ENCODE data around the gene TRPM4.
"Not testable (repeated sequence)": the region's sequence is repeated elsewhere in the genome, so short reads cannot be mapped to it uniquely, and the experiment has no call there.

The TRPM4 gene
- long read RNA-seq, donor 1, full-length matches to known transcripts, result 4 of 49 reads
- long read RNA-seq, donor 1, partial matches to known transcripts, result 40 of 49 reads
- long read RNA-seq, donor 1, other reads (novel, unspliced or antisense), result 5 of 49 reads
- long read RNA-seq, donor 2, full-length matches to known transcripts, result 2 of 2 reads
- long read RNA-seq, donor 2, partial matches to known transcripts, result 0 of 2 reads
- long read RNA-seq, donor 2, other reads (novel, unspliced or antisense), result 0 of 2 reads
- long read RNA-seq, donor 3, result 0 reads
- long read RNA-seq, donor 4, full-length matches to known transcripts, result 2 of 53 reads
- long read RNA-seq, donor 4, partial matches to known transcripts, result 39 of 53 reads
- long read RNA-seq, donor 4, other reads (novel, unspliced or antisense), result 12 of 53 reads
- long read RNA-seq, donor 5, partial matches to known transcripts, result 5 of 6 reads
- long read RNA-seq, donor 5, other reads (novel, unspliced or antisense), result 0 of 6 reads
- long read RNA-seq, donor 6, partial matches to known transcripts, result 0 of 3 reads
- long read RNA-seq, donor 6, other reads (novel, unspliced or antisense), result 0 of 3 reads
- long read RNA-seq, donor 7, full-length matches to known transcripts, result 4 of 176 reads
- long read RNA-seq, donor 7, partial matches to known transcripts, result 138 of 176 reads
- long read RNA-seq, donor 7, other reads (novel, unspliced or antisense), result 34 of 176 reads
- long read RNA-seq, donor 8, partial matches to known transcripts, result 59 of 87 reads
- long read RNA-seq, donor 8, other reads (novel, unspliced or antisense), result 28 of 87 reads

GRCh38 chr19:49157445-49158224 is at the start of gene TRPM4:
TSS of gene TRPM4 (plus strand) at chr19:49157792. CDS start at chr19:49157867, 75 bp downstream.
- peak; percentile 76 for DNase-seq

GRCh38 chr19:49109051-49109450 is 48.5 kb upstream of the TRPM4 start:
- DNase-seq, result no peak

DNA sequence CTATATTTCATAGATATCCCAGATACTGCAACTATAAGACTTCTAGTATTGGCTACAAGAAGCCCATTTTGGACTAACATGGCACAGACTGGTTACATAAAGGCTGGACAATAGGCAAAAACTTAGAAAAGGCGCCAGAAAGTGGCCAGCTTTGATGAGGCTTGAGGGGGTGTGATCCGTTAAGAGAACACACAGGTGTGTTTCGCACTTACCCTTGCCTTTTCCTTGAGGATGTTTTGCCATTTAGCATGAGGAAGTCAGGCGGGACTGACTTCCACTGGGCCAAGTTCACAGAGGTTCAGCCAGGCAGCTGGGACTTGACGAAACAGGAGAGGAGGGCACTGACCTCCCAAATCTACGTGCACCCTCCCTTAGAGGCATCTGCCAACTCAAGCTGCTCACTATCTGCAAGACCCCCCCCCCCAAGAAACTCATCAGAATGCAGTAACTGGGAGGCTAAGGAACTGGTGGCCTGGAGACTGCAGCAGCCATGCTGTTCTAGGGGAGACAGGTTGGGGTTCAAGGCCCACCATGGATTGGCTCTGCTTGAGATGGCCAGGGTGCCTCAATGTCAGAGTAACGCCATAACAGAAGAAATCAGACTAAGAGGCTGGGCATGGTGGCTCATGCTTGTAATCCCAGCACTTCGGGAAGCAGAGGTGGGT is 47.9 kb upstream of the TRPM4 start:
- DNase-seq, result no peak

GRCh38 chr19:49110567-49110966 is 47.0 kb upstream of the TRPM4 start:
- no peak for DNase-seq

GRCh38 chr19:49111218-49111998 is 46.2 kb upstream of the TRPM4 start:
- DNase-seq, result no peak

GRCh38 chr19:49113762-49114629 is 43.6 kb upstream of the TRPM4 start, which contains the start of gene LIN7B:
TSS of gene LIN7B (plus strand) at chr19:49114370. CDS start at chr19:49114405, 35 bp downstream.
- DNase-seq, result peak; percentile 85

DNA sequence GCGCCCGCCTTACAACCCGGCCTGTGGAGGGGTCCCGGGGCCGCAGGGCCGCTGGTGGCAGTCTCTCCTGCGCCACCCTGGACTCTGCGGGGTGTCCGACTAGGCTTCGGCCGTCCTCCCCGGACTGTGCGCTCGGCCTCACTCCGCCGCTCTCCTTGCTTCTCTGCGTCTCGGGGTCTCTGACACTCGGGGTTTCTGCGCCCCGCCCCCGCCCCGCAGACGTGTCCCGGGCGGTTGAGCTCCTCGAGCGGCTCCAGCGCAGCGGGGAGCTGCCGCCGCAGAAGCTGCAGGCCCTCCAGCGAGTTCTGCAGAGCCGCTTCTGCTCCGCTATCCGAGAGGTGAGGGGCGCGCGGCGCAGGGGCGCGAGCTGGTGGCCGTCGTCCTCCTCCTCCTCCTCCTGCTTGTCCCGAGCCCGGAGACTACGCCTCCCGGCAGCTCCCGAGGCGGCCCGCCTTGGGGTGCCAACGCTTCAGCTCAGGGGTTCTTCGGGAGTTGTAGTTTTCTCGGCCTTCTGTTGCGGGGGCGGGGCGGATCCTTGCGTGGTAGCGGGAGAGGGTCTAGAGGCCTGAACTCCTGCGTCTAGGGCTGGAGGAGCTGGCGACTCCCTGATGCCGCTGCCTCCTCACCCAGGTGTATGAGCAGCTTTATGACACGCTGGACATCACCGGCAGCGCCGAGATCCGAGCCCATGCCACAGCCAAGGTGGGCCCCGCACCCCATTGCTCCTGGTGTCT is 42.8 kb upstream of the TRPM4 start:
- peak; percentile 93 for DNase-seq

DNA sequence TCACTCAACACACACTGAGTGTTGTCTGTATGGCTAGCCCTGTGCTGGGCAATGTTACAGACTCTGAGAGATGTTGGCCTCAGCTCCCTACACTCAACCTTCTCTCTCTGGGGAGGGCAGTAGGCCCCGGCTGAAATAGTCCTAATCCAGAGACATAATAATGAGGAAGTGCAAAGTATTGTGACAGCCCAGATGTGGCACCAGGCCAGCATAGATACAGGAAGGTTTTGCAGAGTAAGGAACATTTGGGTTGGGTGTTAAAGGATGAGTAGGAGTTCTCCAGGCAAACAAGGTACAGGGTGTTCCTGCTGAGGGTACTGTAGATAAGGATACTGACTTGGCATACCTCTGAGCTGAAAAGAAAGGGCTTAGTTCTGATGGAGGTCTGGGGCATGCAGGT is 41.0 kb upstream of the TRPM4 start:
- no peak for DNase-seq

- DNase-seq, result no peak
Measured at GRCh38 chr19:49117677-49118564, 39.7 kb upstream of the TRPM4 start.

DNA sequence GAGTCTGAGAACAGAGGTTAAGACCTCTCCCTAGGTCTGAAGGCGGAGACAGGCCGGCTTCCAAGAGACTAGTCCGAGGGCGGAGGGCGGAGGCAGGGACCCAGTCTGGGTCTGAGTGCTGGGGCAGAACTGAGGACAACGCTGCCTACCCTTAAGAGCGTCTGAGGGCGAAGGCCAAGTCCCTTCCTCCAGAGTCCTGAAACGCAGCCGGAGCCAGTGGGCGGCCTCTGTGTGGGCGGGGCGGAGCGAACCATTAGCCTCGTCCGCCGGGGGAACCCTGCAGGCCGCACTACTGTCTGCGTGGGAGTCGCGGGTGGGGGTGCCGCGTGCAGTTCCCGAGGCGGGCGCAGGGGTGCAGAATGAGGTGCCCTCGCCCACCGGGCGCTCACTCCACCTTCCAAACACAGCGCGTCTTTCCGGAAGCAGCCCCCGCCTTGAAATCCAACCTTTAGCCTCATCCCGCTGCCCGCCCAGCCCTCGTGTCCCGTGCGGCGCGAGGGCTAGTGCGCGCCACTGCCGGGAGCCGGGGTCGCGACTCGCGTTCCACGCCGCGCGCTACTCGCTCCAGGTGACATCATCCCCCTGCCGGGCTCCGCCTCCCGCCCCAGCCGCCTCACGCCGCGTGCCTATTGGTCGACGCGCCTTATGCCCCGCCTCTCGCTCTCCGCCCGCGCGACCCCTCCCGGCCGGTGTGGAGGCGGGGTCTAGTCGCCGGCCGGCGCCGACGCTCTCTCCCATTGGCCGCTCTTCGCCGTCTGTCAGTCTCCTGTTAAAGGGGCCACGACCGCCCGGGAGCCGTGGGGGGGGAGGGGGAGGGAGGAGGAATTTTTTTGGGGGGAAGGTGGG is 38.8 kb upstream of the TRPM4 start, which contains the start of gene C19orf73:
TSS of gene C19orf73 (minus strand) at position 579 of the 846 bp plus-strand sequence. CDS start at position 458, 121 bp downstream.
- DNase-seq, result peak; percentile 95

DNA sequence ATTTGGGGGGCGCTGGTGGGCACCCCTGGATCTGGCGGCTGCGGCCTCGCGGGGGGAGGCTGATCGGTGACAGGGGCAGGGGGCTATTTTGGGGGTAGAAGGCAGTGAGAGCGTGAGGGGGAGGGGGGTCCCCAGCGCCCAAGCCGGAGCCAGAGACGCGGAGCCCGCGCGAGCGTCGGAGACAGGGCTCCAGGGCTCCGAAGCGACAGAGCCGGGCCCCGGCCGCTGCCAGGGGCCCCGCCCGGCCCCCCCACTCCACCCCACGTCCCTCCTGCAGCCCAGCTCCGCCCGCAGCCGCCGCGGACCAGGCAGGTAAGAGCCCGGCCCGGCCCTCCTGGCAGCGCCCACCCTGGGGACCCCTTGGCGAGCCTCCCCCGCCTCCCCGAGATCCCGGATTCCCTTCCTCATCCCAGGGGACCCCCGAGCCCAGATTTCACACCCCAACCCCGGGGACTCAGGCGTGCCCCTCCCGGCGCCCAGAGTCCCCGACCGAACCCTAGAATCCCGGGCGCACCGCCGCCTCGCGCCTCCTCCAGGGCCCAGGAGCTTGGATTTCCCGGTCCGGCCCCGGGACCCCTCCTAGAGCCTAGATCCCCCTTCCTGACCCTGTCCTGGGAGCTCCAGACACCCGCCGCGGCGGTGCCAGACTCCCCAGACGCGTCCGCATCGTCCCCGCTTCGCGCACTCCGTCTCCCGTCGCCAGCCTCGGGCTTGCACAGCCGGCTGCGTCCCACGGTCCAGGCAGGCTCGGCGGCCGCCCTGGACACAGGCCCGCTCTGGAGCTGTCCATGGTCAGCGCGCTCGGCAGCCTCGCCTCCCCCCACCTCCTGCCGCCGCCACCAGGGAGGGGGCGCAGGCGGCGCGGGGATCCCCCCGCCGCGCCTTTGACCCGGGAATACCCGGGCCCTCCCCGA is 37.9 kb upstream of the TRPM4 start, which contains the start of gene PPFIA3:
TSS of gene PPFIA3 (plus strand) at position 134 of the 914 bp plus-strand sequence. CDS start 8,330 bp downstream, outside the sequence.
- peak; percentile 73 for DNase-seq

DNA sequence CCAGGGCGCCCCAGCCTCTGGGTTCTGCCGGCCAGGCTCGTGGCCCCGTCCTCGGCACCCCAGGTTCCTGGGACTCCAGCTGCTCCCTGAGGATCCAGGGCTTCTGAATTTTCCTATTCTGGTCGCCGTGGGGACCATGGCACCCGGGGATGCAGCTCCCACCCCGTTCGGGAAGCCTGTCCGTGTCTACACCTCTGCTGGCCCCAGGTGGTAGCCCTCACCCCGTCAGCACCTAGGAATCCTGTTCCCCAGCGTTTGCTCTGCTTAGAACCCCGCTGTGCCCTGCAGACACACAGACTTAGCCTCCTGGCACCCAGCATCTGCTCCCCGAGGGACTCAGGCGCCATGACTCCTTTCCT is 37.3 kb upstream of the TRPM4 start:
- DNase-seq, result no peak

DNA sequence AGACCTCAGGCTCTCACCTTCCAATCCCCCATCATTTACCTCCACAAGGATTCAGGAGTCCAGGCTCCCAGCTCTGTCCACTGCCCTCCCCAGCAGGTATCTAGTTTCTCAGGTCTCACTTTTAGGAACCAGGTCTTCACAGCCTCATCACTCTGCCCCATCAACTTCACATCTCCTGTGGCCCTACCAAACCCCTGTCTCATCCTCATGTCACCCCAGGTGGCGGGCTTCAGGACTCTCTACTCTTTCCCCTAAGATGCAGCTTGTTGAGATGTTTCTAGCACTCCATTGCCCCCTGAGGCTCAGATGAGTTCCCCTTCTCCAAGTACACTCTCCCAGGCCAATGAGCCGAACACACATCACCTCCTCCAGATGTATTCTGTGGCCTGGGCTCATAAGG is 36.7 kb upstream of the TRPM4 start:
- no peak for DNase-seq

DNA sequence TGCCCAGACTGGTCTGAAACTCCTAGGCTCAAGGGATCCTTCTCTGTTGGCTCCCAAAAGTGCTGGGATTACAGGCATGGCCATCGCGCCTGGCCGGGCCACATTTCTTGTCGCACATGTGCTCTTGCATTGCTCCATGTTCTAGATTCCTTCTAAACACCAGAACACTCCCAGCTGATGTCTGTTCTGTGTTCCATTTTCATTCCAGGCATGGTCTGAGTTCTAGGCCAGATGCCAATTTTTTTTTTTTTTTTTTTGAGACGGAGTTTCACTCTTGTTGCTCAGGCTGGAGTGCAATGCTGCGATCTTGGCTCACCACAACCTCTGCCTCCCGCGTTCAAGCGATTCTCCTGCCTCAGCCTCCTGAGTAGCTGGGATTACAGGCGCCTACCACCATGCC is 35.8 kb upstream of the TRPM4 start:
- DNase-seq, result not testable (repeated sequence)

GRCh38 chr19:49123285-49123684 is 34.3 kb upstream of the TRPM4 start:
- not testable (repeated sequence) for DNase-seq
